ENCODE data around the gene HS3ST4.
"Not testable (repeated sequence)": the region's sequence is repeated elsewhere in the genome, so short reads cannot be mapped to it uniquely, and the experiment has no call there.

The HS3ST4 gene

GRCh38 chr16:25751230-25751835 is 59.6 kb downstream of the HS3ST4 start:
- no peak overlapping the region for H3K27ac ChIP-seq
- TF ChIP-seq ZFX (IDR thresholded peaks at IDR 0.05; ENCODE audit: borderline replicate concordance) = no peak
- TF ChIP-seq CTCF (IDR thresholded peaks at IDR 0.05) = no peak

GRCh38 chr16:25764466-25764865 is 72.7 kb downstream of the HS3ST4 start:
- H3K27ac ChIP-seq = no peak overlapping the region
- TF ChIP-seq ZFX (IDR thresholded peaks at IDR 0.05; ENCODE audit: borderline replicate concordance) (no peak), CTCF (IDR thresholded peaks at IDR 0.05) (no peak)

GRCh38 chr16:25771216-25771615 is 79.5 kb downstream of the HS3ST4 start:
- no peak for TF ChIP-seq CTCF (IDR thresholded peaks at IDR 0.05)
- TF ChIP-seq ZFX (IDR thresholded peaks at IDR 0.05; ENCODE audit: borderline replicate concordance) = no peak
- no peak overlapping the region for H3K27ac ChIP-seq

- TF ChIP-seq CTCF (IDR thresholded peaks at IDR 0.05) = no peak
- no peak for TF ChIP-seq ZFX (IDR thresholded peaks at IDR 0.05; ENCODE audit: borderline replicate concordance)
Observed at GRCh38 chr16:25771812-25772568, 80.2 kb downstream of the HS3ST4 start.

GRCh38 chr16:25776214-25776613 is 84.5 kb downstream of the HS3ST4 start:
- H3K27ac ChIP-seq = not testable (repeated sequence)

More at GRCh38 chr16:25771812-25772568, 80.2 kb downstream of the HS3ST4 start:
- no peak overlapping the region for H3K27ac ChIP-seq

- no peak overlapping the region for H3K27ac ChIP-seq
- TF ChIP-seq ZFX (IDR thresholded peaks at IDR 0.05; ENCODE audit: borderline replicate concordance) = no peak
- TF ChIP-seq CTCF (IDR thresholded peaks at IDR 0.05) = no peak
Observed at GRCh38 chr16:25783226-25783625, 91.5 kb downstream of the HS3ST4 start.

GRCh38 chr16:25785361-25785760 is 93.6 kb downstream of the HS3ST4 start:
- H3K27ac ChIP-seq = no peak overlapping the region
- TF ChIP-seq CTCF (IDR thresholded peaks at IDR 0.05) (no peak), ZFX (IDR thresholded peaks at IDR 0.05; ENCODE audit: borderline replicate concordance) (no peak)
